HCT116 (cell line): ENCODE measurements around the gene TMEM132E. TPM values are rescaled to one million over a fixed set of nuclear protein-coding genes. Genes with fewer than 3 reads are reported as not detected.

Experiments used
- ATAC-seq: fragments of 200-7000 bp; cut with Tn5 transposase; 2 replicates; pipeline ENCODE4 v1.9.1; 2020; ENCODE audit warnings: mild to moderate bottlenecking, moderate library complexity
- BruUV-seq: library from RNA; stranded (reverse); fragments of 400-500 nt; replicated peaks from 2 replicates; lab custom pipeline; 2021; lab: Mats Ljungman, UMichigan
- CTCF ChIA-PET: fragments of 300-600 bp; sonication (Branson Sonifier 250); formaldehyde crosslinking; loops from one replicate; lab custom pipeline; 2021; ENCODE audit warnings: antibody characterized with exemption; lab: Charles Lee
- POLR2A ChIA-PET: fragments of 300-600, 350-600 bp; sonication (Branson Sonifier 250); formaldehyde crosslinking; loops from one replicate; lab custom pipeline; 2021; ENCODE audit warnings: antibody characterized with exemption; lab: Charles Lee
- RAD21 ChIA-PET, 2 experiments: fragments of 300-600 bp; sonication (Branson Sonifier 250); formaldehyde crosslinking; loops; one replicate each; lab custom pipeline; 2023; ENCODE audit warnings: low total read pairs in 2 of 2; ENCODE audit not compliant: uncharacterized antibody in 2 of 2, unreplicated experiment in 2 of 2, low non-redundant PET in 1 of 2; lab: Charles Lee
- DNase-seq: peaks from one replicate; pipeline ENCODE4 v3.0.0-alpha.2; 2010; ENCODE audit warnings: low read depth, low spot score
- H2AFZ ChIP-seq: fragments of 200-600 bp; shearing (Covaris generic), sonication (generic); 2 replicates; pipeline ENCODE4 v1.6.1; 2017; ENCODE audit warnings: low read depth, mixed run types, mixed read lengths, antibody characterized with exemption, low read length; ENCODE audit not compliant: poor library complexity, severe bottlenecking
- H3K27ac ChIP-seq: 2 replicates; pipeline ENCODE4 v1.5.1; 2012; ENCODE audit warnings: low read depth, low read length
- H3K27me3 ChIP-seq: fragments of 200-600 bp; sonication (generic); 2 replicates; pipeline ENCODE4 v1.6.1; 2016; ENCODE audit warnings: mixed run types, low read length, mixed read lengths; ENCODE audit not compliant: insufficient read depth
- H3K36me3 ChIP-seq, 2 experiments: fragments of 200-500 bp in 1 of 2; fragments of 200-600 bp in 1 of 2; sonication (Bioruptor generic) in 1 of 2; sonication (generic) in 1 of 2; 2 replicates each; pipeline versions ENCODE4 v1.5.1 to v1.6.1; 2014 to 2016; ENCODE audit warnings: low read length in 2 of 2, inconsistent platforms in 1 of 2, mixed read lengths in 1 of 2, mixed run types in 1 of 2; ENCODE audit not compliant: insufficient read depth in 2 of 2, control insufficient read depth in 1 of 2
- H3K4me1 ChIP-seq, 2 experiments: fragments of 200-600 bp in 1 of 2; sonication (generic) in 1 of 2; 2 replicates each; pipeline versions ENCODE4 v1.5.1 to v1.6.1; 2012 to 2017; ENCODE audit warnings: low read length in 2 of 2, inconsistent platforms in 1 of 2, mild to moderate bottlenecking in 1 of 2, mixed read lengths in 1 of 2, mixed run types in 1 of 2, moderate library complexity in 1 of 2; ENCODE audit not compliant: insufficient read depth in 2 of 2, control insufficient read depth in 1 of 2
- H3K4me2 ChIP-seq: fragments of 200-600 bp; sonication (generic); 2 replicates; pipeline ENCODE4 v1.6.1; 2017; ENCODE audit warnings: mixed run types, low read length, mixed read lengths
- H3K4me3 ChIP-seq, 2 experiments: fragments of 200-600 bp in 1 of 2; sonication (generic) in 1 of 2; replicated peaks in 1 of 2; 2 replicates each; pipeline ENCODE4 v1.5.1; 2011 to 2016; ENCODE audit warnings: low read length in 2 of 2, control low read depth in 1 of 2, low read depth in 1 of 2, mild to moderate bottlenecking in 1 of 2, mixed read lengths in 1 of 2, mixed run types in 1 of 2
- H3K79me2 ChIP-seq: fragments of 200-600 bp; sonication (generic); 2 replicates; pipeline ENCODE4 v1.6.1; 2017; ENCODE audit warnings: mild to moderate bottlenecking, mixed run types, low read length, moderate library complexity, mixed read lengths; ENCODE audit not compliant: insufficient read depth
- H3K9ac ChIP-seq: fragments of 200-600 bp; sonication (generic); 2 replicates; pipeline ENCODE4 v1.6.1; 2016; ENCODE audit warnings: low read length, mixed read lengths
- H3K9me2 ChIP-seq: fragments of 200-600 bp; sonication (generic), shearing (Covaris generic); 2 replicates; pipeline ENCODE4 v1.6.1; 2017; ENCODE audit warnings: mixed run types, mild to moderate bottlenecking, moderate library complexity; ENCODE audit not compliant: insufficient read depth
- H3K9me3 ChIP-seq, 2 experiments: fragments of 200-500 bp in 1 of 2; fragments of 200-600 bp in 1 of 2; sonication (Bioruptor generic) in 1 of 2; sonication (generic) in 1 of 2; 2 replicates each; pipeline ENCODE4 v1.6.1; 2014 to 2017; ENCODE audit warnings: low read length in 2 of 2, mixed read lengths in 2 of 2, inconsistent platforms in 1 of 2, low read depth in 1 of 2, mild to moderate bottlenecking in 1 of 2, mixed run types in 1 of 2, moderate library complexity in 1 of 2; ENCODE audit not compliant: control insufficient read depth in 1 of 2, insufficient read depth in 1 of 2
- H4K20me1 ChIP-seq: fragments of 200-600 bp; sonication (generic), shearing (Covaris generic); 2 replicates; pipeline ENCODE4 v1.6.1; 2017; ENCODE audit warnings: mixed run types, mild to moderate bottlenecking, moderate library complexity; ENCODE audit not compliant: insufficient read depth
- CTCF ChIP-seq, 3 experiments: fragments of 200-600 bp in 1 of 3; sonication (generic) in 1 of 3; IDR thresholded peaks in 2 of 3; conservative IDR thresholded peaks in 1 of 3; 2 replicates each; pipeline ENCODE4 v1.5.1; 2012 to 2017; ENCODE audit warnings: low read depth in 2 of 3, low read length in 2 of 3, antibody characterized with exemption in 1 of 3, borderline replicate concordance in 1 of 3, control low read depth in 1 of 3, mild to moderate bottlenecking in 1 of 3, mixed read lengths in 1 of 3, mixed run types in 1 of 3, moderate library complexity in 1 of 3; ENCODE audit not compliant: insufficient read depth in 1 of 3
- ELF1 ChIP-seq: IDR thresholded peaks from 2 replicates; pipeline ENCODE4 v1.6.1; 2012; ENCODE audit warnings: low read depth, borderline replicate concordance
- EZH2phosphoT487 ChIP-seq: fragments of 200-600 bp; IDR thresholded peaks from 2 replicates; pipeline ENCODE4 v1.6.1; 2018; ENCODE audit warnings: antibody characterized with exemption, borderline replicate concordance
- MAX ChIP-seq: IDR thresholded peaks from 2 replicates; pipeline ENCODE4 v1.6.1; 2012
- TCF7L2 ChIP-seq: IDR thresholded peaks from 2 replicates; pipeline ENCODE4 v1.7.0; 2011; ENCODE audit warnings: borderline replicate concordance, inconsistent platforms; ENCODE audit not compliant: insufficient read depth, insufficient read length; ENCODE audit errors: extremely low read depth
- ZBTB33 ChIP-seq: IDR thresholded peaks from 2 replicates; pipeline ENCODE4 v1.6.1; 2011; ENCODE audit warnings: mild to moderate bottlenecking, low read length, moderate library complexity; ENCODE audit not compliant: insufficient replicate concordance; ENCODE audit errors: extremely low read depth
- ZNF274 ChIP-seq: fragments of 200-500 bp; sonication (Bioruptor generic); IDR thresholded peaks from 2 replicates; pipeline ENCODE4 v1.6.1; 2014; ENCODE audit warnings: mild to moderate bottlenecking, low read depth, low read length, inconsistent platforms
- intact Hi-C: fragments of 100-400 bp; cut with micrococcal nuclease; formaldehyde crosslinking; loops from 2 replicates; pipeline ENCODE4 v1.10.0; 2022
- total RNA-seq: library from RNA; stranded (reverse); gene quantifications from one replicate; pipeline ENCODE4 v1.2.1, GENCODE V29; 2021; ENCODE audit not compliant: unreplicated experiment

Gene TMEM132E
- total RNA-seq, 1 experiment from 2014 or later: not detected

- ChIA-PET CTCF (no interaction called here), POLR2A (no interaction called here)
- no peaks in the 10 kb centered on the region for H4K20me1 ChIP-seq
These were observed 88.3 kb downstream of the TMEM132E start for GRCh38 chr17:34667656-34668055.

GRCh38 chr17:34668206-34668605, 88.8 kb downstream of the TMEM132E start:
- POLR2A ChIA-PET: no interaction called here
- TF ChIP-seq MAX (no peak), ELF1 (no peak), CTCF (IDR thresholded peaks at IDR 0.05 in 2 of 3, conservative IDR thresholded peaks at IDR 0.05 in 1 of 3; ENCODE audit: borderline replicate concordance in 1 of 3, insufficient read depth in 1 of 3, low read depth in 2 of 3, low read length in 2 of 3) (no peak), ZNF274 (no peak), EZH2phosphoT487 (no peak), ZBTB33 (no peak)
- TF ChIP-seq, all 23 proteins: peak for 0
- ChIA-PET CTCF (no interaction called here), RAD21 (no interaction called here)
- no peaks in the 10 kb centered on the region for H3K79me2 ChIP-seq
- H3K9me3 ChIP-seq: no peaks in the 10 kb centered on the region
- no peak overlapping the region for H2AFZ ChIP-seq
- H3K36me3 ChIP-seq: no peaks in the 10 kb centered on the region
- H4K20me1 ChIP-seq: no peaks in the 10 kb centered on the region
- H3K4me2 ChIP-seq: no peak overlapping the region
- no peaks in the 10 kb centered on the region for H3K9me2 ChIP-seq
- H3K27ac ChIP-seq: no peak overlapping the region
- no peak overlapping the region for H3K4me3 ChIP-seq
- H3K9ac ChIP-seq: no peak overlapping the region
- DNase-seq (no peak), ATAC-seq (no peak)
- H3K4me1 ChIP-seq: no peaks in the 10 kb centered on the region
- H3K27me3 ChIP-seq: peaks cover 38% of the 10 kb centered on the region
- intact Hi-C loops: no loop called here
- no TSS peak for BruUV-seq

More at GRCh38 chr17:34667656-34668055, 88.3 kb downstream of the TMEM132E start:
- intact Hi-C loops: no loop called here
- Histone ChIP-seq H3K4me3 (no peak overlapping the region), H3K36me3 (no peaks in the 10 kb centered on the region), H3K4me2 (no peak overlapping the region), H3K9me2 (no peaks in the 10 kb centered on the region)
- no peak for ATAC-seq
- RAD21 ChIA-PET: no interaction called here
- DNase-seq: no peak
- TF ChIP-seq TCF7L2 (no peak), ZBTB33 (no peak)
- TF ChIP-seq, all 23 proteins: peak for 0
- H3K27ac ChIP-seq: no peak overlapping the region
- H3K4me1 ChIP-seq: no peaks in the 10 kb centered on the region
- peaks cover 38% of the 10 kb centered on the region for H3K27me3 ChIP-seq
- H3K9me3 ChIP-seq: no peaks in the 10 kb centered on the region
- H2AFZ ChIP-seq: no peak overlapping the region
- no peaks in the 10 kb centered on the region for H3K79me2 ChIP-seq
- no TSS peak for BruUV-seq
- H3K9ac ChIP-seq: no peak overlapping the region
